Measurements from ENCODE around the gene ABHD2.

Gene ABHD2

DNA sequence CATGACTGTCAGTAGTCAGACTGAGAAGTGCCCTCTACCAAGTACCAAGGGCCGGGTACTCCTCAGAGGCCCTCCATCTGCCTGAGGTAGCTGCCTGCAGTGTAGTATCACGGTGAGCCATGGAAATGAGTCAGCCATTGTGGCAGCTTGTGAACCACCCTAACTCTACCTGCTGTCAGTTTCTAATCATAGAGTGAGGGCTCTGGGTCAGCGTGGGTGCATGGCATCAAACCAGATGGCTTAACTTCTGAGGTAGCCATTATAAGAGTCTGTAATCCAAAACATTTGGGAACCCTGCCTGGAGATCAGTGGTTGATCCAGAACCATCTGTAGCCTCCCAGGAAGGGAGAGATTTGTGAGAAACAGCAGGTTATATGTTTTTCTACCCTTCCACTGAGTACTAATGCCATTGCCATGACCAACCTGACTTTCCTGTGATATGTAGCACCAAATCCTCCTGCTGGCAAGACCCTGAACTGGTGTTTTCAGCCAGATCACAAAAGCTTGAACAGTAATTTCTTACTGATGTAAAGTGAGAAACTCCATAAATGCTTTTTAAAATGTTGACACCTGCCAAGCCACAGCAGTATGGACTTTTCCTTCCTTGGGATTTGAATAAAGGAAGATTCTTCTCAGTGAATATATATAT is 38.9 kb downstream of the ABHD2 start:
- TF ChIP-seq SIN3A (IDR thresholded peaks at IDR 0.05; ENCODE audit: borderline replicate concordance, insufficient read depth, low read length) (no peak), POLR2AphosphoS5 (IDR thresholded peaks at IDR 0.05; ENCODE audit: low read depth, low read length) (no peak), TAF1 (IDR thresholded peaks at IDR 0.05; ENCODE audit: borderline replicate concordance, insufficient read depth, low read length) (no peak), FOXP2 (optimal IDR thresholded peaks at IDR 0.05; ENCODE audit: borderline replicate concordance, extremely low read depth, extremely low read length, insufficient read depth) (no peak)
- TF ChIP-seq, protein P1, sequence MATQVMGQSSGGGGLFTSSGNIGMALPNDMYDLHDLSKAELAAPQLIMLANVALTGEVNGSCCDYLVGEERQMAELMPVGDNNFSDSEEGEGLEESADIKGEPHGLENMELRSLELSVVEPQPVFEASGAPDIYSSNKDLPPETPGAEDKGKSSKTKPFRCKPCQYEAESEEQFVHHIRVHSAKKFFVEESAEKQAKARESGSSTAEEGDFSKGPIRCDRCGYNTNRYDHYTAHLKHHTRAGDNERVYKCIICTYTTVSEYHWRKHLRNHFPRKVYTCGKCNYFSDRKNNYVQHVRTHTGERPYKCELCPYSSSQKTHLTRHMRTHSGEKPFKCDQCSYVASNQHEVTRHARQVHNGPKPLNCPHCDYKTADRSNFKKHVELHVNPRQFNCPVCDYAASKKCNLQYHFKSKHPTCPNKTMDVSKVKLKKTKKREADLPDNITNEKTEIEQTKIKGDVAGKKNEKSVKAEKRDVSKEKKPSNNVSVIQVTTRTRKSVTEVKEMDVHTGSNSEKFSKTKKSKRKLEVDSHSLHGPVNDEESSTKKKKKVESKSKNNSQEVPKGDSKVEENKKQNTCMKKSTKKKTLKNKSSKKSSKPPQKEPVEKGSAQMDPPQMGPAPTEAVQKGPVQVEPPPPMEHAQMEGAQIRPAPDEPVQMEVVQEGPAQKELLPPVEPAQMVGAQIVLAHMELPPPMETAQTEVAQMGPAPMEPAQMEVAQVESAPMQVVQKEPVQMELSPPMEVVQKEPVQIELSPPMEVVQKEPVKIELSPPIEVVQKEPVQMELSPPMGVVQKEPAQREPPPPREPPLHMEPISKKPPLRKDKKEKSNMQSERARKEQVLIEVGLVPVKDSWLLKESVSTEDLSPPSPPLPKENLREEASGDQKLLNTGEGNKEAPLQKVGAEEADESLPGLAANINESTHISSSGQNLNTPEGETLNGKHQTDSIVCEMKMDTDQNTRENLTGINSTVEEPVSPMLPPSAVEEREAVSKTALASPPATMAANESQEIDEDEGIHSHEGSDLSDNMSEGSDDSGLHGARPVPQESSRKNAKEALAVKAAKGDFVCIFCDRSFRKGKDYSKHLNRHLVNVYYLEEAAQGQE (IDR thresholded peaks at IDR 0.05; ENCODE audit: insufficient read depth in 1 of 2, low read depth in 2 of 2, low read length in 2 of 2), result no peak

DNA sequence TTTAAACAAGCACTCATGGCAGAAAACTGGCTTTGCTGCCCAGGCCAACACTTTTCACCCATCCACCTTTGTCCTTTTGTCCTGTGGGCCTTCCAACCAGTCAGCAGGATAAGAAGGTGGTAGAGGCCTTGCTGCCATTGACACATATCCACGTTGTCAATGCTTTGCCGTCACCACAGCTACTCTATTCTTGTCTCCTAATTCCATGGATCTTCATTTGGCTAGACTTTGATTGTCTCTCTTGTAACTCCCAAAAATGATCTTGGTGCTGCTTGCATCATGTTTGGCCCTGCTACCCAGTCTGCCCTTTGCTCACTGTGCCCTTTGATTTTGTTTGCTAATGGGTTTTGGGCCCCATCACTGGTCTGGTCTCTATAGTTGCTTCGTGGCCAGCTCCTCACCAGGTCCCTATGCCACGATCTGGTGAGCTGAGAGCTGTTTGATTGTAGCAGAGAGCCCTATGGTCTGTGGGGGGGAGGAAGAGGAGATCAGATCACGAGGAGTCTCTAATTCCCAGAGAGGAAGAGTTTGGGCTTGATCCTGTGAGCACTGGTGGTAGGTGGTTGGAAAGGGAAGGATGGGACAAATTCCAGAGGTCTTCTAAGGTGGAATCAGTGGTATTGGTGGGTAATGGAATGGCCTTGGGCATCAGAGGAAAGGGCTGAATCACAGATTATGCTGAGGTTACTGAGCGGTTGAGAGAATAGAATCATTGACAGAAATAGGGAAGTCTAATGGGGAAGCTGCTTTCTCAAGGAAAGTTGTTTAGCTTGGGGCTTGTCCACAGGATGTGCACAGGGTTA is 40.3 kb downstream of the ABHD2 start:
- TF ChIP-seq POLR2AphosphoS5 (IDR thresholded peaks at IDR 0.05; ENCODE audit: low read depth, low read length) (no peak), TAF1 (IDR thresholded peaks at IDR 0.05; ENCODE audit: borderline replicate concordance, insufficient read depth, low read length) (no peak), FOXP2 (optimal IDR thresholded peaks at IDR 0.05; ENCODE audit: borderline replicate concordance, extremely low read depth, extremely low read length, insufficient read depth) (no peak), SIN3A (IDR thresholded peaks at IDR 0.05; ENCODE audit: borderline replicate concordance, insufficient read depth, low read length) (no peak)
- TF ChIP-seq, protein P1 (IDR thresholded peaks at IDR 0.05; ENCODE audit: insufficient read depth in 1 of 2, low read depth in 2 of 2, low read length in 2 of 2), result no peak

DNA sequence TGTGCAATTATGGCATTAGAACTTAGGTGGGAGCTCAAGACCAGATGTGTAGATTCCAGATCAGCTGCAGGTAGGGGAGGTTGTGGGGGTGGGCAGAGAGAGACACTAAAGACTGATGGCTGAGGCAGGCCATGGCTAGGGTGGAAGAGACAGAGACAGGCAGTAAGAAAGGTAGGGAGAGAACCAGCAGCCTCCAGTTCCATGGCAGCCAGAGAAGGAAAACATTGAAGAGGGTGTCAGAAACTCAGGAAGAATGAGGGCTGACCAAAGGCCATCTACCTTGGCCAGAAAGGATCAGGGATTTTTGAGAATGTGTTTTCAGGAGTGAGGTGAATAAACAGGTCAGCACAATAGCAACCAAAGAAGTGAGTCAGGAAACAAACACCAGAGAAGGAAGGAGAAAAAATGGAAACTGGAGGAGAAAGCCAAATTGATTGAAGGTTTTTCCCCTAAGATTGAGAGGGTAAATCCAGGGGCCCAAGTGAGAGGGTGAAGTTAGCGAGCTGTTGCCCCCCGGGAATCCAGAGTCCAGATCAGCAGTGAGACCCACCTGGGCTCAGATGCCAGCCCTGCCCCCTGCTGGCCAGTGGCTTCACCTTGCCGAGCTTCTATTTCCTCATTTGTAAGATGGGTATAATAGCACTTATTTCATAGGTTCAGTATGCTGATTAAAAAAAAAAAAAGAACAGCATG is 41.0 kb downstream of the ABHD2 start:
- TF ChIP-seq SIN3A (IDR thresholded peaks at IDR 0.05; ENCODE audit: borderline replicate concordance, insufficient read depth, low read length), result no peak
- no peak for TF ChIP-seq POLR2AphosphoS5 (IDR thresholded peaks at IDR 0.05; ENCODE audit: low read depth, low read length)
- TF ChIP-seq FOXP2 (optimal IDR thresholded peaks at IDR 0.05; ENCODE audit: borderline replicate concordance, extremely low read depth, extremely low read length, insufficient read depth), result no peak
- TF ChIP-seq TAF1 (IDR thresholded peaks at IDR 0.05; ENCODE audit: borderline replicate concordance, insufficient read depth, low read length), result no peak
- TF ChIP-seq, protein P1 (IDR thresholded peaks at IDR 0.05; ENCODE audit: insufficient read depth in 1 of 2, low read depth in 2 of 2, low read length in 2 of 2), result no peak

DNA sequence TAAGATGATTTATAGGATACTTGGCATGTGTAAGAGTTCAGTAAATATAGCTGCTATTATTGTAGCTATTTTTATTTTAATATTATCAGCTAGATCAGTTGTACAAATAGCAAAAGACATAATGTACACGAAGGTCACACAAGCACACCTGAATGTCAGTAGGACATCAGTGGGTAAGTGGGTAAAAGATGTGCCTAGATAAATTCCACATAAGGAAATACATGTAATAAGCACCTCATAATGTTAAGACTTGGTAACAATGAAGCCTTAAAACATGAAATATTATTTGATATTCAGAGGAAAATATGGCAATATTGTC is 41.5 kb downstream of the ABHD2 start:
- TF ChIP-seq SIN3A (IDR thresholded peaks at IDR 0.05; ENCODE audit: borderline replicate concordance, insufficient read depth, low read length) (no peak), POLR2AphosphoS5 (IDR thresholded peaks at IDR 0.05; ENCODE audit: low read depth, low read length) (no peak), FOXP2 (optimal IDR thresholded peaks at IDR 0.05; ENCODE audit: borderline replicate concordance, extremely low read depth, extremely low read length, insufficient read depth) (no peak), TAF1 (IDR thresholded peaks at IDR 0.05; ENCODE audit: borderline replicate concordance, insufficient read depth, low read length) (no peak)
- TF ChIP-seq, protein P1 (IDR thresholded peaks at IDR 0.05; ENCODE audit: insufficient read depth in 1 of 2, low read depth in 2 of 2, low read length in 2 of 2), result no peak
